PC-3 (cell line): Measurements from ENCODE around the gene KIDINS220. TPM values are rescaled to one million over a fixed set of nuclear protein-coding genes. Genes with fewer than 3 reads are reported as not detected.

Experiments used
- ATAC-seq: fragments of 200-7000 bp; cut with Tn5 transposase; 2 replicates; pipeline ENCODE4 v1.9.1; 2020; ENCODE audit warnings: mild to moderate bottlenecking, moderate library complexity
- BruUV-seq: library from RNA; stranded (reverse); fragments of 400-500 nt; replicated peaks from 2 replicates; lab custom pipeline; 2021; lab: Mats Ljungman, UMichigan
- CTCF ChIA-PET: fragments of 300-600 bp; sonication (Branson Sonifier 250); formaldehyde crosslinking; loops from one replicate; lab custom pipeline; 2022; ENCODE audit warnings: antibody characterized with exemption; lab: Charles Lee
- POLR2A ChIA-PET: fragments of 300-600 bp; sonication (Branson Sonifier 250); formaldehyde crosslinking; loops from one replicate; lab custom pipeline; 2022; ENCODE audit warnings: antibody characterized with exemption; ENCODE audit not compliant: unreplicated experiment; lab: Charles Lee
- DNase-seq: peaks from one replicate; pipeline ENCODE4 v3.0.0-alpha.2; 2015
- H2AFZ ChIP-seq: fragments of 300-600 bp; sonication (generic); 2 replicates; pipeline ENCODE4 v1.6.0; 2016; ENCODE audit warnings: antibody characterized with exemption, low read length
- H3F3A ChIP-seq: fragments of 300-600 bp; sonication (generic); one replicate; pipeline ENCODE4 v1.6.0; 2017; ENCODE audit warnings: antibody characterized with exemption, low read length, control low read depth, mild to moderate bottlenecking; ENCODE audit not compliant: unreplicated experiment
- H3K27ac ChIP-seq: fragments of 300-600 bp; sonication (generic); 2 replicates; pipeline ENCODE4 v1.5.1; 2016; ENCODE audit warnings: mild to moderate bottlenecking, low read length
- H3K27me3 ChIP-seq: fragments of 300-600 bp; sonication (generic); 2 replicates; pipeline ENCODE4 v1.6.1; 2016; ENCODE audit warnings: low read length, mixed read lengths
- H3K36me3 ChIP-seq: fragments of 300-600 bp; sonication (generic); 2 replicates; pipeline ENCODE4 v1.6.1; 2016; ENCODE audit warnings: low read depth, mixed run types, low read length, mixed read lengths
- H3K4me1 ChIP-seq: fragments of 300-600 bp; sonication (generic); 2 replicates; pipeline ENCODE4 v1.5.1; 2016; ENCODE audit warnings: low read length; ENCODE audit not compliant: insufficient read depth
- H3K4me2 ChIP-seq: fragments of 300-600 bp; sonication (generic); 2 replicates; pipeline ENCODE4 v1.6.0; 2016; ENCODE audit warnings: low read length
- H3K4me3 ChIP-seq: fragments of 300-600 bp; sonication (generic); 2 replicates; pipeline ENCODE4 v1.5.1; 2016; ENCODE audit warnings: mild to moderate bottlenecking, low read length, mixed read lengths
- H3K79me2 ChIP-seq: fragments of 300-600 bp; sonication (generic); 2 replicates; pipeline ENCODE4 v1.6.1; 2017; ENCODE audit warnings: low read length, mixed read lengths
- H3K9ac ChIP-seq: fragments of 300-600 bp; sonication (generic); 2 replicates; pipeline ENCODE4 v1.6.0; 2016; ENCODE audit warnings: mild to moderate bottlenecking, low read length
- H3K9me2 ChIP-seq: fragments of 300-600 bp; sonication (generic); replicated peaks from 2 replicates; pipeline ENCODE4 v1.6.1; 2016; ENCODE audit warnings: mixed run types, low read length, mixed read lengths
- H3K9me3 ChIP-seq: fragments of 300-600 bp; sonication (generic); 2 replicates; pipeline ENCODE4 v1.6.1; 2016; ENCODE audit warnings: low read length, mixed read lengths
- H4K20me1 ChIP-seq: fragments of 300-600 bp; sonication (generic); 2 replicates; pipeline ENCODE4 v1.6.1; 2016; ENCODE audit warnings: low read length, mixed read lengths
- EZH2 ChIP-seq: fragments of 300-600 bp; sonication (generic); IDR thresholded peaks from one replicate; pipeline ENCODE4 v1.6.1; 2017; ENCODE audit warnings: antibody characterized with exemption, mild to moderate bottlenecking, low read length; ENCODE audit not compliant: unreplicated experiment
- EZH2phosphoT487 ChIP-seq: fragments of 300-600 bp; sonication (generic); IDR thresholded peaks from 2 replicates; pipeline ENCODE4 v1.6.1; 2018; ENCODE audit warnings: mild to moderate bottlenecking, antibody characterized with exemption, low read length, borderline replicate concordance
- intact Hi-C: fragments of 100-400 bp; cut with micrococcal nuclease; formaldehyde crosslinking; loops from 2 replicates; pipeline ENCODE4 v1.9.0; 2023
- total RNA-seq: library from RNA; depleted of rRNA; stranded (reverse); fragments of >200 nt; gene quantifications from 2 replicates; pipeline ENCODE4 v1.2.3, GENCODE V29; 2014
- TF ChIP-seq, protein P1 (sequence below): fragments of 300-600 bp; sonication (generic); conservative IDR thresholded peaks from 2 replicates; pipeline ENCODE4 v1.5.1; 2017; ENCODE audit warnings: antibody characterized with exemption, low read depth, mild to moderate bottlenecking, low read length

KIDINS220 gene
- total RNA-seq, 1 experiment from 2014 or later: 37.6 TPM

DNA sequence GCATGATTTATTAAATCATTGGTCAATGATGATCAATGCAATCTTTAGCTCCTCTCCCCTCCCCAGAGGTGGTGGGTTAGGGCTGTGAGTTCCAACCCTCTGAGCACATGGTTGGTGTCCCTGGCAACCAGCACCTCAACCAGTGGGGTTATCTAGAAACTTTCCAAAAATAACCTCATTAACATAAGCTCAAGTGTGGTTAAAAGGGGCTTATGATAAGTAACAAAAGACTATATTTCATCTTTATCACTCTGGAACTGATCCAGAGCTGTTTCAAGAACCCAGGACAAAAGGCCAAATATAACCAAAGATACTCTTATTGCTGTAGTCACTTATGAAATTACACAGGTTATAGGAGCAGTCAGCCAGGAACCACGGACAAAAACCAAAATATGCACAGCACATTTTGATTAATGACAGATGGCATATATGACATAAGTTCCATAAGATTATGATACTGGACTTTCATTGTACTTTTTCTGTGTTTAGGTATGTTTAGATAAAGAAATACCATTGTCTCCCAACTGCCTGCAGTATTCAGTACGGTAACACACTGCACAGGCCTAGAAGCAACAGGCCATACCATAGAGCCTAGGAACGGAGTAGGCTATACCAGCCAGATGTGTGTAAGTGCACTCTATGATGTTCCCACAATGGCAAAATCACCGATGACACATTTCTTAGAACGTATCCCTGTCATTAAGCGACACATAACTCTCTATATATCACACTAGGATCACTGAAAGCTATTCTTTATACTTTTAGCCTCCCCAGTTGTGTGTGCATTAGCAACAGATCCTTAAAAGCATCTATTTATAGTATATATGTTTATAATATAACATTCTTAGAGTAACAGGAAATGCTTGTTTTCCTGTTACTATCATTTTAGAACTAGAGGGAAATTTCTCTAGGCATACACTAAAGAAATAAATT, 31.9 kb downstream of the KIDINS220 start:
- no peaks in the 10 kb centered on the region for H3K79me2 ChIP-seq
- peaks cover 19% of the 10 kb centered on the region for H3F3A ChIP-seq
- DNase-seq (no peak), ATAC-seq (no peak)
- no peak overlapping the region for H3K27ac ChIP-seq
- H3K9me2 ChIP-seq: no peaks in the 10 kb centered on the region
- peaks cover 40% of the 10 kb centered on the region for H3K36me3 ChIP-seq
- ChIA-PET POLR2A (no interaction called here), CTCF (no interaction called here)
- intact Hi-C loops: no loop called here
- no peaks in the 10 kb centered on the region for H4K20me1 ChIP-seq
- no peak overlapping the region for H2AFZ ChIP-seq
- no peak overlapping the region for H3K4me2 ChIP-seq
- no peak overlapping the region for H3K4me3 ChIP-seq
- peaks cover 23% of the 10 kb centered on the region for H3K4me1 ChIP-seq
- H3K9me3 ChIP-seq: no peaks in the 10 kb centered on the region
- H3K9ac ChIP-seq: no peak overlapping the region
- H3K27me3 ChIP-seq: no peaks in the 10 kb centered on the region
- TF ChIP-seq EZH2phosphoT487: no peak
- TF ChIP-seq EZH2: no peak
- TF ChIP-seq, protein P1, sequence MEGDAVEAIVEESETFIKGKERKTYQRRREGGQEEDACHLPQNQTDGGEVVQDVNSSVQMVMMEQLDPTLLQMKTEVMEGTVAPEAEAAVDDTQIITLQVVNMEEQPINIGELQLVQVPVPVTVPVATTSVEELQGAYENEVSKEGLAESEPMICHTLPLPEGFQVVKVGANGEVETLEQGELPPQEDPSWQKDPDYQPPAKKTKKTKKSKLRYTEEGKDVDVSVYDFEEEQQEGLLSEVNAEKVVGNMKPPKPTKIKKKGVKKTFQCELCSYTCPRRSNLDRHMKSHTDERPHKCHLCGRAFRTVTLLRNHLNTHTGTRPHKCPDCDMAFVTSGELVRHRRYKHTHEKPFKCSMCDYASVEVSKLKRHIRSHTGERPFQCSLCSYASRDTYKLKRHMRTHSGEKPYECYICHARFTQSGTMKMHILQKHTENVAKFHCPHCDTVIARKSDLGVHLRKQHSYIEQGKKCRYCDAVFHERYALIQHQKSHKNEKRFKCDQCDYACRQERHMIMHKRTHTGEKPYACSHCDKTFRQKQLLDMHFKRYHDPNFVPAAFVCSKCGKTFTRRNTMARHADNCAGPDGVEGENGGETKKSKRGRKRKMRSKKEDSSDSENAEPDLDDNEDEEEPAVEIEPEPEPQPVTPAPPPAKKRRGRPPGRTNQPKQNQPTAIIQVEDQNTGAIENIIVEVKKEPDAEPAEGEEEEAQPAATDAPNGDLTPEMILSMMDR: no peak
- BruUV-seq: no TSS peak

DNA sequence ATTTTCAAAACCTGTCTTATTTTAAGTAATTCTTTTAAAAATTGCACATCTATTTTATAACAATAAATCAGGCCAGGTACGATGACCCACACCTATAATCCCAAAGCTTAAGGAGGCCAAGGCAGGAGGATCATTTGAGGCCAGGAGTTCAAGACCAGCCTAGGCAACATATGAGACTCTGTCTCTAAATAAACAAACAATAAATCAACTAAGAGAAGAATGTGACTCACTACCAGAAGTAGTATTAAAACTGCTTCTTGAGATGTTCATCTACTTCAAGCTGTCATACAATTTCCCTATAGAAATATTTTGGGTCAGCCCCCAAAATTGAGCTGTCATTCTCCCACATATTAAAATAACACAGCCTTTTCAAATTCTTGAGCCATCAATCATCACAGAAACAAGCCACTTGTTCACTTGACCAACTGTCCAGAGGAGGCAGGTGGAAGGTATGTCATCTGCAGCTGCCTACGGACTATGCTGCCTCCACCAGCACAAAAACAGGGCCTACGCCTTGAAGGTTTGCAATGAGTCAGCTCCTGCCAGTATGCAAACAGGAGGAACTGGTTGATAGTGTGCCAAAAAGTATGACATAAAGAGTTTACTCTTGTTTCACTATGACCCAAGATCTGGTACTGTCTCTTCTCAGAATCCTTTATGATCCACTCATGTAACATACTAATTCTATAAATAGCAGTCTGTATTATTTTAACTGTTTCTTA, 33.6 kb downstream of the KIDINS220 start:
- H3K9ac ChIP-seq: no peak overlapping the region
- POLR2A ChIA-PET: interaction anchor here (0.6 to 0.7 kb wide), 2 partner anchors 19 to 197 kb away, joined by 3 read pairs; no protein-coding TSS in a partner anchor

More for the DNA sequence above, 33.6 kb downstream of the KIDINS220 start:
- TSS peak; percentile 75 for BruUV-seq
- TF ChIP-seq, protein P1: no peak; the same call in 1 of the 2 replicates
- no peak for TF ChIP-seq EZH2
- TF ChIP-seq EZH2phosphoT487: no peak
- no peak overlapping the region for H2AFZ ChIP-seq
- intact Hi-C loops: no loop called here
- H3K36me3 ChIP-seq: peaks cover 38% of the 10 kb centered on the region
- peak overlapping the region; percentile 63 for H3K27ac ChIP-seq
- H4K20me1 ChIP-seq: no peaks in the 10 kb centered on the region
- H3K27me3 ChIP-seq: no peaks in the 10 kb centered on the region
- H3K9me3 ChIP-seq: no peaks in the 10 kb centered on the region
- H3F3A ChIP-seq: peaks cover 19% of the 10 kb centered on the region
- no peak overlapping the region for H3K4me3 ChIP-seq
- H3K4me2 ChIP-seq: no peak overlapping the region
- H3K79me2 ChIP-seq: no peaks in the 10 kb centered on the region
- H3K4me1 ChIP-seq: peaks cover 23% of the 10 kb centered on the region
- peak; percentile 100 for ATAC-seq
- H3K9me2 ChIP-seq: no peaks in the 10 kb centered on the region
- CTCF ChIA-PET: no interaction called here
- DNase-seq: peak; percentile 99
